HG02588 (cell line): Measurements from ENCODE around the gene MSI2.

Experiments
- ATAC-seq: cut with Tn5 transposase; IDR thresholded peaks from one replicate; pipeline ENCODE4 v1.9.1; 2021; ENCODE audit warnings: mild to moderate bottlenecking, moderate library complexity; ENCODE audit not compliant: unreplicated experiment

MSI2 gene

GRCh38 chr17:57425903-57426880 lies 169.9 kb downstream of the MSI2 start:
- no peak for ATAC-seq

- no peak for ATAC-seq
Measured at GRCh38 chr17:57429966-57430365, 173.6 kb downstream of the MSI2 start.

GRCh38 chr17:57431415-57431814 lies 175.1 kb downstream of the MSI2 start:
- ATAC-seq, result no peak

- no peak for ATAC-seq
Measured at GRCh38 chr17:57432507-57433277, 176.4 kb downstream of the MSI2 start.

- ATAC-seq, result no peak
Measured at GRCh38 chr17:57433452-57433851, 177.1 kb downstream of the MSI2 start.

GRCh38 chr17:57434361-57434760 lies 178.0 kb downstream of the MSI2 start:
- ATAC-seq, result no peak

- ATAC-seq, result no peak
Measured at GRCh38 chr17:57436565-57436964, 180.2 kb downstream of the MSI2 start.

GRCh38 chr17:57438066-57438731 lies 181.9 kb downstream of the MSI2 start:
- ATAC-seq, result no peak

- no peak for ATAC-seq
Measured at GRCh38 chr17:57439651-57440050, 183.3 kb downstream of the MSI2 start.

GRCh38 chr17:57440522-57441269 lies 184.4 kb downstream of the MSI2 start:
- no peak for ATAC-seq

- no peak for ATAC-seq
Measured at GRCh38 chr17:57441270-57441600, 184.9 kb downstream of the MSI2 start.

- no peak for ATAC-seq
Measured at GRCh38 chr17:57442401-57442823, 186.1 kb downstream of the MSI2 start.

GRCh38 chr17:57442914-57443571 lies 186.7 kb downstream of the MSI2 start:
- no peak for ATAC-seq

GRCh38 chr17:57443781-57444180 lies 187.5 kb downstream of the MSI2 start:
- no peak for ATAC-seq

- ATAC-seq, result no peak
Measured at GRCh38 chr17:57444682-57445450, 188.5 kb downstream of the MSI2 start.

GRCh38 chr17:57445772-57446472 lies 189.6 kb downstream of the MSI2 start:
- ATAC-seq, result no peak

GRCh38 chr17:57447357-57447989 lies 191.2 kb downstream of the MSI2 start:
- no peak for ATAC-seq

GRCh38 chr17:57447990-57448758 lies 191.9 kb downstream of the MSI2 start:
- no peak for ATAC-seq
